ENCODE data around the gene PXDN.

Gene PXDN

GRCh38 chr2:1607236-1607920 lies 136.9 kb downstream of the PXDN start:
- no peak for DNase-seq

GRCh38 chr2:1606421-1607235 lies 137.7 kb downstream of the PXDN start:
- DNase-seq = no peak

GRCh38 chr2:1606046-1606400 lies 138.3 kb downstream of the PXDN start:
- no peak for DNase-seq

GRCh38 chr2:1605102-1606045 lies 138.9 kb downstream of the PXDN start:
- DNase-seq = peak; percentile 87

- no peak for DNase-seq
Observed at GRCh38 chr2:1603521-1603920, 140.8 kb downstream of the PXDN start.

- no peak for DNase-seq
Observed at GRCh38 chr2:1603059-1603458, 141.3 kb downstream of the PXDN start.

- DNase-seq = no peak
Observed at GRCh38 chr2:1602278-1603010, 141.9 kb downstream of the PXDN start.

- DNase-seq = no peak
Observed at GRCh38 chr2:1601471-1602277, 142.6 kb downstream of the PXDN start.

- no peak for DNase-seq
Observed at GRCh38 chr2:1601067-1601412, 143.3 kb downstream of the PXDN start.

- DNase-seq = peak; percentile 36
Observed at GRCh38 chr2:1600191-1601066, 143.9 kb downstream of the PXDN start.

GRCh38 chr2:1599301-1600085 lies 144.8 kb downstream of the PXDN start:
- no peak for DNase-seq

- DNase-seq = no peak
Observed at GRCh38 chr2:1598800-1599199, 145.5 kb downstream of the PXDN start.

- no peak for DNase-seq
Observed at GRCh38 chr2:1598041-1598710, 146.1 kb downstream of the PXDN start.

GRCh38 chr2:1595274-1595673 lies 149.0 kb downstream of the PXDN start:
- DNase-seq = no peak

- no peak for DNase-seq
Observed at GRCh38 chr2:1594373-1595171, 149.7 kb downstream of the PXDN start.

- no peak for DNase-seq
Observed at GRCh38 chr2:1594123-1594372, 150.3 kb downstream of the PXDN start.

GRCh38 chr2:1593371-1594122 lies 150.8 kb downstream of the PXDN start:
- peak; percentile 86 for DNase-seq

All from EL (cell line).